GM21515 (cell line): ENCODE data around the gene TDRD9.
"Not testable (repeated sequence)": the region's sequence is repeated elsewhere in the genome, so short reads cannot be mapped to it uniquely, and the experiment has no call there.

ENCODE experiments used
- ATAC-seq: cut with Tn5 transposase; IDR thresholded peaks from one replicate; pipeline ENCODE4 v1.9.1; 2021; ENCODE audit not compliant: unreplicated experiment

Gene TDRD9

GRCh38 chr14:103928011-103928890 is at the start of gene TDRD9:
Gene TDRD9 (plus strand): TSS chr14:103928456. CDS start chr14:103928510, 54 bp downstream.
- no peak for ATAC-seq

- no peak for ATAC-seq
These were observed 49.1 kb upstream of the TDRD9 start for GRCh38 chr14:103879118-103879569.

- no peak for ATAC-seq
These were observed 48.5 kb upstream of the TDRD9 start for GRCh38 chr14:103879570-103880347.

- no peak for ATAC-seq
These were observed 47.6 kb upstream of the TDRD9 start for GRCh38 chr14:103880348-103881267.

- no peak for ATAC-seq
These were observed 46.7 kb upstream of the TDRD9 start for GRCh38 chr14:103881268-103882201.

- ATAC-seq, result no peak
These were observed 45.6 kb upstream of the TDRD9 start for GRCh38 chr14:103882503-103883262.

- no peak for ATAC-seq
These were observed 45.1 kb upstream of the TDRD9 start for GRCh38 chr14:103883263-103883523.

- no peak for ATAC-seq
These were observed 43.4 kb upstream of the TDRD9 start for GRCh38 chr14:103884854-103885253.

- no peak for ATAC-seq
These were observed 42.7 kb upstream of the TDRD9 start for GRCh38 chr14:103885509-103885932.

- ATAC-seq, result no peak
These were observed 41.7 kb upstream of the TDRD9 start for GRCh38 chr14:103886304-103887169.

- no peak for ATAC-seq
These were observed 41.1 kb upstream of the TDRD9 start for GRCh38 chr14:103887170-103887501.

- no peak for ATAC-seq
These were observed 40.6 kb upstream of the TDRD9 start for GRCh38 chr14:103887557-103888115.

- not testable (repeated sequence) for ATAC-seq
These were observed 39.3 kb upstream of the TDRD9 start for GRCh38 chr14:103889002-103889312.

- no peak for ATAC-seq
These were observed 38.8 kb upstream of the TDRD9 start for GRCh38 chr14:103889313-103890051.

- no peak for ATAC-seq
These were observed 38.2 kb upstream of the TDRD9 start for GRCh38 chr14:103890052-103890371.

- ATAC-seq, result no peak
These were observed 37.2 kb upstream of the TDRD9 start for GRCh38 chr14:103890821-103891666.

GRCh38 chr14:103891667-103892215 is 36.5 kb upstream of the TDRD9 start:
- no peak for ATAC-seq
